K562 treated with DMSO at 1 percent for 48 hours (cell line): ENCODE results near the gene THNSL1. TPM values are rescaled to one million over a fixed set of nuclear protein-coding genes. Genes with fewer than 3 reads are reported as not detected.

Experiments used
- total RNA-seq: library from RNA; unstranded; fragments of 300-600 nt; gene quantifications from 2 replicates; pipeline ENCODE4 v1.2.3, GENCODE V29; 2022; ENCODE audit warnings: low replicate concordance; ENCODE audit errors: extremely low read depth

THNSL1 gene, protein sequence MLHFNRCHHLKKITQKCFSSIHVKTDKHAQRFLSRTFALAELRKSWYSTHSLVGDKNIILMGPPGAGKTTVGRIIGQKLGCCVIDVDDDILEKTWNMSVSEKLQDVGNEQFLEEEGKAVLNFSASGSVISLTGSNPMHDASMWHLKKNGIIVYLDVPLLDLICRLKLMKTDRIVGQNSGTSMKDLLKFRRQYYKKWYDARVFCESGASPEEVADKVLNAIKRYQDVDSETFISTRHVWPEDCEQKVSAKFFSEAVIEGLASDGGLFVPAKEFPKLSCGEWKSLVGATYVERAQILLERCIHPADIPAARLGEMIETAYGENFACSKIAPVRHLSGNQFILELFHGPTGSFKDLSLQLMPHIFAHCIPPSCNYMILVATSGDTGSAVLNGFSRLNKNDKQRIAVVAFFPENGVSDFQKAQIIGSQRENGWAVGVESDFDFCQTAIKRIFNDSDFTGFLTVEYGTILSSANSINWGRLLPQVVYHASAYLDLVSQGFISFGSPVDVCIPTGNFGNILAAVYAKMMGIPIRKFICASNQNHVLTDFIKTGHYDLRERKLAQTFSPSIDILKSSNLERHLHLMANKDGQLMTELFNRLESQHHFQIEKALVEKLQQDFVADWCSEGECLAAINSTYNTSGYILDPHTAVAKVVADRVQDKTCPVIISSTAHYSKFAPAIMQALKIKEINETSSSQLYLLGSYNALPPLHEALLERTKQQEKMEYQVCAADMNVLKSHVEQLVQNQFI
- total RNA-seq: not detected in 2 replicates

DNA sequence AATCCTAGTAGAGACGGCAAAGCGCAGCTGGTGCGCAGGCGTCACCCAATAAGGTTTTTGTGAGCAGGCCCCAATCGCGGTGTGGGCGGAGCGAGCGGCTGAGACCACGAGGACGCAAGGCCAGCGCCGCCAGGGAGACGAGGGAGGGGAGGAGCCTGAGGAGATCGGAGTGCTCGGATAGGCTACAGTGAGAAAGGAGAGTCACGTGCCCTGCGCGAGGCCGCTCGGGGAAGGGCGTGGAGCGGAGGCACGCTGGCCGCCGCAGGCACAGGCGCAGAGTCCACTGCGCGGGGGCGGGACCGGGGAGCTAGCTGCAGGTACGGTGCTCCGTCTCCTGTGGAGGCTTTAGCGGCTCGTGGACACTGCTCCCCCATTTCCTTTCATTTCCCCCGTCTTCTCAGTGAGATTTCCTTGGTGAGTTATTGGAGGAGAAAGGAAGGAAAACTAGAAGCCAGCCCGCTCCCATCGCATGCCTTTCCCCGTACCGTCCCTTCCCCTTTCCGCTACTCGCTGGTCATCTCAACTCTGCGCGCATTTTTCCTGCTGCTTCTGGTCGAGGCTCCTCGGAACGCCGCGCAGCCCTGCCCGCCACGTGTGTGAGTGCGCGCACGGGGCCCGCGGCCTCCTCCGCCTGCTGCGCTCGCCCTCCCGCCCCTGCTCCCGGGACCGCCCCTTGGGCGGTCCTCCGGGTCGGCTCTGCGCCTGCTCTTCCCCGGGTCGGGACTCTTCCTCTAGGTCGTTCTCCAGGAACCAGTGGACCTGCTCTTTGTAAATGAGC lies at the start of gene THNSL1:
THNSL1 (plus strand) TSS at position 237 of the 778 bp plus-strand sequence. CDS start 6,612 bp downstream, outside the sequence.

DNA sequence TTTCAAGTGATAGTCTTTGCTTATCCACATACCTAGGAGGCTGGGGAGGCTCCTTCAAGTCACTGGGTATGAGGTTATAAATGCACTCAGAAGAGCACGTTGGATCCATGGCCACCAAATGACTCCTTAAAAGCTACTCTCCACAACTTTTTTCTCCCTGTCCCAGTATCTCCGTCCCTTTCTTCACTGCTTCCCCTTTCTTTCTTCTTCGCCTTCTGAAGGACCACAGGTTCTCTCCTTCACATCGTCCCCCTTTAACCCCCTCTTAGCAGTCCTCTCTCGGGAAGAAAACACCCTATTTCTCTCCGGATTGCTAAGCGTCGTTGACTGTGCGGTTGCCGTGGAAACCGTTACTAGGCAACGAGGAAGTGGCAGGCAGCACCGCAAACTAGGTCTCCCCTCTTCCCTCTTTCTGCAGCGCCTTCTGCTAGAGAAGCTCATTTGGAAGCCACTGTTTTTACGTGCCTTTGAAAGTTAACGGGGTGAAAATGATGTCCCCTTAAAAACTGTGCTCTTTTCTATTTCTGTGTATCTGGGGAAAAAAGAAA lies 510 bp upstream of the THNSL1 start, which contains the start of gene ENKUR:
ENKUR (minus strand) TSS at position 331 of the 548 bp plus-strand sequence; CDS start at position 109, 222 bp downstream.

Other genes with a start within 250 kb of the THNSL1 start
- not detected in 2 replicates for gene PRTFDC1, start 64.0 kb upstream of the THNSL1 start, total RNA-seq
- not detected in 2 replicates for gene ENKUR, start 454 bp upstream of the THNSL1 start, total RNA-seq
- gene GPR158, start 158.4 kb downstream of the THNSL1 start, total RNA-seq: not detected in 2 replicates